ENCODE data around the gene MAST4.

- no peak for TF ChIP-seq CTCF (IDR thresholded peaks at IDR 0.05; ENCODE audit: control extremely low read depth in 1 of 3, insufficient read depth in 1 of 3, low read depth in 1 of 3, low read length in 3 of 3)
- TF ChIP-seq RAD21 (IDR thresholded peaks at IDR 0.05 in 1 of 2, conservative IDR thresholded peaks at IDR 0.05 in 1 of 2; ENCODE audit: low read depth in 2 of 2, low read length in 2 of 2) = no peak
- TF ChIP-seq JUN (IDR thresholded peaks at IDR 0.05; ENCODE audit: low read depth, low read length) = no peak
- no peak for TF ChIP-seq USF2 (IDR thresholded peaks at IDR 0.05; ENCODE audit: low read length)
- TF ChIP-seq POLR2AphosphoS5 (IDR thresholded peaks at IDR 0.05; ENCODE audit: low read depth, low read length) = no peak
These were observed 206.7 kb downstream of the MAST4 start for GRCh38 chr5:66802941-66803340.

Data from H1 (cell line).